Natural killer cell (primary cell): Measurements from ENCODE around the gene BIN1. TPM values are rescaled to one million over a fixed set of nuclear protein-coding genes. Genes with fewer than 3 reads are reported as not detected.
A peak's percentile ranks its signal among the peaks of the same experiment; 100 is the strongest.

Experiments used
- ATAC-seq, 3 donors: fragments of 150-1000 bp in 2 of 3; fragments of 200-7000 bp in 1 of 3; cut with Tn5 transposase; 1 replicate in 1 of 3; 2 replicates in 2 of 3; pipeline ENCODE4 v1.10.0; 2021; ENCODE audit warnings: mild to moderate bottlenecking in 2 of 3, moderate library complexity in 2 of 3
- DNase-seq, 2 donors: peaks; one replicate each; pipeline versions ENCODE4 v3.0.0 to v3.0.0-alpha.2; 2013 to 2021; ENCODE audit warnings: mixed read lengths in 1 of 2
- H3K27ac ChIP-seq: one replicate; pipeline ENCODE4 v1.5.1; 2013; ENCODE audit warnings: mild to moderate bottlenecking, low read length
- H3K27me3 ChIP-seq: one replicate; pipeline ENCODE4 v1.6.1; 2013; ENCODE audit warnings: low read length; ENCODE audit not compliant: control insufficient read depth, insufficient read depth
- H3K36me3 ChIP-seq: one replicate; pipeline ENCODE4 v1.6.1; 2013; ENCODE audit warnings: low read length; ENCODE audit not compliant: control insufficient read depth, insufficient read depth
- H3K4me1 ChIP-seq: one replicate; pipeline ENCODE4 v1.6.1; 2013; ENCODE audit warnings: low read length; ENCODE audit not compliant: control insufficient read depth, insufficient read depth
- H3K4me3 ChIP-seq: one replicate; pipeline ENCODE4 v1.5.1; 2013; ENCODE audit warnings: low read length
- H3K9me3 ChIP-seq: one replicate; pipeline ENCODE4 v1.6.1; 2013; ENCODE audit warnings: low read length; ENCODE audit not compliant: control insufficient read depth, insufficient read depth
- H3K27ac Mint-ChIP-seq, 2 donors: one replicate each; pipeline ENCODE4 v1.8.0; 2022; ENCODE audit warnings: mild to moderate bottlenecking in 2 of 2, mixed read lengths in 2 of 2, moderate library complexity in 1 of 2
- H3K27me3 Mint-ChIP-seq, 2 donors: one replicate each; pipeline ENCODE4 v1.8.0; 2022; ENCODE audit warnings: low read depth in 2 of 2, mixed read lengths in 2 of 2
- H3K36me3 Mint-ChIP-seq: one replicate; pipeline ENCODE4 v1.8.0; 2022; ENCODE audit warnings: mixed read lengths
- H3K4me1 Mint-ChIP-seq, 2 donors: one replicate each; pipeline ENCODE4 v1.8.0; 2022; ENCODE audit warnings: mixed read lengths in 2 of 2
- H3K4me3 Mint-ChIP-seq: one replicate; pipeline ENCODE4 v1.8.0; 2022; ENCODE audit warnings: mild to moderate bottlenecking, moderate library complexity, mixed read lengths
- H3K9me3 Mint-ChIP-seq, 2 donors: one replicate each; pipeline ENCODE4 v1.8.0; 2022; ENCODE audit warnings: mixed read lengths in 2 of 2
- CTCF ChIP-seq: fragments of 200-600 bp; IDR thresholded peaks from one replicate; pipeline ENCODE4 v1.8.0; 2022; ENCODE audit warnings: antibody characterized with exemption
- WGBS: methylation state at CpG from one replicate; pipeline ENCODE4 v1.1.7; 2013; ENCODE audit warnings: missing lambda C conversion rate; ENCODE audit not compliant: insufficient coverage; 5-methylcytosine and 5-hydroxymethylcytosine counted together
- intact Hi-C: fragments of 100-400 bp; cut with micrococcal nuclease; formaldehyde crosslinking; loops from one replicate; pipeline ENCODE4 v1.14.2; 2022
- total RNA-seq, 4 donors: library from RNA; stranded (reverse); fragments of 120-200 nt in 1 of 4; gene quantifications; one replicate each; pipeline versions ENCODE4 v1.2.3 to v1.2.4, GENCODE V29; 2013 to 2022

BIN1 gene
- total RNA-seq, 3 donors from 2014 or later (not counting 1 experiment from before 2014, with no cell fraction given), result 73.5 to 131 (median 107) TPM

DNA sequence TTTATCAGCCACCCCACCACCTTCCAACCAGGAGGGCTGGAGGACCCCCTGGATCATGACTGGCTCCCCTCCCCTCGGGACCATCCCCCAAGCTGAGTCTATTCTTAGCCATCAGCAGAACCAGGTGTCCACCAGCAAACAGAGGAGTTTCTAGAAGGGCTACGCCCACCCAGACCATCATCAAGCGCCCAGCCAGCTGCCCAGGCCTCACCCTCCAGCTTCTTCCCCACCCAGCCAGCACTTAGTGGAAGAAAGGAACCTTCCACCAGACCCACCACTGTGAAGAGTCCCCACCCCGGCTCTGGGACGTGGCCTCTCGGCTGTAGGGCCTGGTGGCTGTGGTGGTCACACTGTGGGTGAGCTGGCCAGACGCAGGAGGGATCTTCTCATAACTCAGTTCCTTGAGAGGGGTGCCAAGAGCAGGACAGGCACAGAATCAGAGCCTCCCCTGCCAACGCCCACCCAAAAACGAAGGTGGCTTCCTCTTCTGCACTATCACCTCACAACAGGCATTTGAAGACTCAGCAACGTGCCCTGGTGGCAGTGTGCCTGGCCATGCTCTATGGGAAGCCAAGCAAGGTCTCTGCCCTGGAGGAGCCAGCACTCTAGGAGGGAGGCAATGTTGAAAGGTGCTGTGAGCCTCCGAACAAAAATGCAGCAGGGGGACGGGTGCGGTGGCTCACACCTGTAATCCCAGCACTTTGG lies 19.0 kb downstream of the BIN1 start:
- Mint-ChIP-seq H3K27ac (peak overlapping the region in 1 of 2 donors; percentile 87), H3K9me3 (no peaks in the 10 kb centered on the region), H3K4me3 (no peak overlapping the region), H3K36me3 (no peaks in the 10 kb centered on the region), H3K4me1 (peaks cover 32 to 47% of the 10 kb centered on the region in 2 donors), H3K27me3 (peaks cover 0 to 10% of the 10 kb centered on the region in 2 donors)
- no peak overlapping the region for H3K27ac ChIP-seq
- H3K4me3 ChIP-seq, result no peak overlapping the region
- H3K36me3 ChIP-seq, result no peaks in the 10 kb centered on the region
- 65% methylated on average over 13 of the region's 13 CpGs for WGBS
- DNase-seq, result no peak
- intact Hi-C loops, result loop anchor here (10.0 kb wide), 1 partner anchor 317 kb away; no protein-coding TSS in a partner anchor
- H3K4me1 ChIP-seq, result peaks cover 67% of the 10 kb centered on the region
- TF ChIP-seq CTCF, result no peak
- H3K27me3 ChIP-seq, result no peaks in the 10 kb centered on the region
- ATAC-seq, result no peak
- H3K9me3 ChIP-seq, result no peaks in the 10 kb centered on the region

- H3K4me3 ChIP-seq, result no peak overlapping the region
- peak overlapping the region; percentile 32 for H3K27ac ChIP-seq
- no peaks in the 10 kb centered on the region for H3K9me3 Mint-ChIP-seq
Observed at GRCh38 chr2:127086990-127087790, 19.8 kb downstream of the BIN1 start.

DNA sequence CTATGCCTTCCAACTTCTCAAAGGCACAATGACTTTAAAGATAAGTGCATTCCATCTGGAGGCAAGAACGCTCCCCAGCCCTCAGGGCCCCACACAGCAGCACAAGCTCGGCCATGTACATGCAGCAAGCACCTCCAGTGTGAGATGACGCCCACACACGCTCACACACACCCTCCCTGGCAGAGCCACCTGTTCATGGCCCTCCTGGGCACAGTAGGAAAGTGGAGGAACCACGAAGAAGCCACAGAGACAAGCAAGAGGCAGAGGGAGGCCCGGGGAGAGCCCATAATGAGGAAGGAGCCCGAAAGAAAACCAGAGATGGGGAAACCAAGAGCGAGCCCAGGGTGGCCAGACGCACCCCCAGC lies 21.7 kb downstream of the BIN1 start:
- H3K27me3 Mint-ChIP-seq, result peaks cover 0 to 4% of the 10 kb centered on the region in 2 donors

More at GRCh38 chr2:127086990-127087790, 19.8 kb downstream of the BIN1 start:
- peak overlapping the region; percentile 62 to 87 for H3K27ac Mint-ChIP-seq
- DNase-seq (no peak), ATAC-seq (no peak)
- Histone ChIP-seq H3K9me3 (no peaks in the 10 kb centered on the region), H3K27me3 (no peaks in the 10 kb centered on the region), H3K36me3 (no peaks in the 10 kb centered on the region), H3K4me1 (peaks cover 67% of the 10 kb centered on the region)
- peaks cover 0 to 7% of the 10 kb centered on the region in 2 donors for H3K27me3 Mint-ChIP-seq
- H3K4me1 Mint-ChIP-seq, result peaks cover 38 to 55% of the 10 kb centered on the region in 2 donors
- H3K36me3 Mint-ChIP-seq, result no peaks in the 10 kb centered on the region
- 42% methylated on average over 24 of the region's 24 CpGs for WGBS
- TF ChIP-seq CTCF, result no peak
- peak overlapping the region; percentile 53 for H3K4me3 Mint-ChIP-seq
- intact Hi-C loops, result loop anchor here (10.0 kb wide), 1 partner anchor 318 kb away; no protein-coding TSS in a partner anchor

More for the DNA sequence above, 21.7 kb downstream of the BIN1 start:
- intact Hi-C loops, result loop anchor here (10.0 kb wide), 1 partner anchor 320 kb away; no protein-coding TSS in a partner anchor
- H3K4me3 ChIP-seq, result no peak overlapping the region
- H3K9me3 Mint-ChIP-seq, result no peaks in the 10 kb centered on the region
- H3K4me1 ChIP-seq, result peaks cover 86% of the 10 kb centered on the region
- H3K36me3 ChIP-seq, result no peaks in the 10 kb centered on the region
- peak overlapping the region; percentile 78 for H3K27ac ChIP-seq
- peak overlapping the region; percentile 69 for H3K4me3 Mint-ChIP-seq
- no peaks in the 10 kb centered on the region for H3K27me3 ChIP-seq
- peak in 1 of 2 donors; percentile 59 for DNase-seq
- 21% methylated on average over 9 of the region's 9 CpGs for WGBS
- H3K4me1 Mint-ChIP-seq, result peaks cover 41 to 69% of the 10 kb centered on the region in 2 donors
- no peaks in the 10 kb centered on the region for H3K36me3 Mint-ChIP-seq
- no peak for TF ChIP-seq CTCF
- no peak for ATAC-seq
- H3K27ac Mint-ChIP-seq, result peak overlapping the region; percentile 93 to 97
- no peaks in the 10 kb centered on the region for H3K9me3 ChIP-seq
